Spleen (tissue), 11 donors: ENCODE results near the gene BAHCC1. TPM values are rescaled to one million over a fixed set of nuclear protein-coding genes. Genes with fewer than 3 reads are reported as not detected.

Source experiments
- DNase-seq: peaks from one replicate; pipeline ENCODE4 v3.0.0-alpha.2; 2020
- H3K27ac ChIP-seq, 8 donors: fragments of 200-600 bp; sonication (generic) in 7 of 8; 1 replicate in 4 of 8; 2 replicates in 4 of 8; pipeline versions ENCODE4 v1.5.0 to v1.8.0; 2016 to 2021; ENCODE audit warnings: inconsistent platforms in 4 of 8, mild to moderate bottlenecking in 4 of 8, moderate library complexity in 1 of 8
- H3K27me3 ChIP-seq, 7 donors: fragments of 200-600 bp; sonication (generic) in 6 of 7; replicated peaks in 1 of 7; 1 replicate in 4 of 7; 2 replicates in 3 of 7; pipeline versions ENCODE4 v1.5.0 to v1.8.0; 2016 to 2021; ENCODE audit warnings: inconsistent platforms in 3 of 7, mild to moderate bottlenecking in 1 of 7
- H3K36me3 ChIP-seq, 6 donors: fragments of 200-600 bp; sonication (generic) in 5 of 6; 1 replicate in 4 of 6; 2 replicates in 2 of 6; pipeline versions ENCODE4 v1.5.0 to v1.8.0; 2016 to 2021; ENCODE audit warnings: inconsistent platforms in 2 of 6
- H3K4me1 ChIP-seq, 6 donors: fragments of 200-600 bp; sonication (generic) in 5 of 6; 1 replicate in 3 of 6; 2 replicates in 3 of 6; pipeline versions ENCODE4 v1.5.0 to v1.8.0; 2016 to 2021; ENCODE audit warnings: inconsistent platforms in 3 of 6
- H3K4me3 ChIP-seq, 8 donors: fragments of 200-600 bp; sonication (generic) in 7 of 8; 1 replicate in 4 of 8; 2 replicates in 4 of 8; pipeline versions ENCODE4 v1.5.0 to v1.8.0; 2016 to 2021; ENCODE audit warnings: inconsistent platforms in 4 of 8, mild to moderate bottlenecking in 4 of 8, moderate library complexity in 2 of 8
- H3K9me3 ChIP-seq, 8 donors: fragments of 200-600 bp; sonication (generic) in 7 of 8; 1 replicate in 4 of 8; 2 replicates in 4 of 8; pipeline versions ENCODE4 v1.5.0 to v1.8.0; 2016 to 2021; ENCODE audit warnings: inconsistent platforms in 4 of 8
- POLR2A ChIP-seq, 3 donors: fragments of 450-650 bp; IDR thresholded peaks; one replicate each; pipeline ENCODE4 v1.5.1; 2017; ENCODE audit warnings: antibody characterized with exemption in 3 of 3, mild to moderate bottlenecking in 1 of 3
- POLR2AphosphoS5 ChIP-seq, 3 donors: sonication (generic); formaldehyde crosslinking; IDR thresholded peaks; one replicate each; pipeline ENCODE4 v1.5.1; 2017; ENCODE audit warnings: antibody characterized with exemption in 3 of 3
- WGBS, 5 donors: extraction: QIAGEN DNeasy Blood & Tissue Kit in 3 of 5; methylation state at CpG; one replicate each; pipeline versions ENCODE4 v1.1.5 to v1.1.7; 2013 to 2018; 5-methylcytosine and 5-hydroxymethylcytosine counted together
- intact Hi-C: fragments of 100-400 bp; cut with DNase I; formaldehyde crosslinking; loops from one replicate; pipeline ENCODE4 v1.15.0; 2023; ENCODE audit warnings: low total_unique reads
- polyA plus RNA-seq, 3 donors: library from polyadenylated mRNA; stranded (reverse); fragments of 200-250 nt; gene quantifications; one replicate each; pipeline ENCODE4 v1.2.1, GENCODE V29; 2013
- total RNA-seq, 7 donors: library from RNA; depleted of rRNA in 3 of 7; stranded (reverse); fragments of >200 nt in 3 of 7; fragmentation: NEBNext Ultra II Directional in 4 of 7; extraction: Animal tissue kit (Norgen Biotek cat#: 25700) in 4 of 7; gene quantifications; one replicate each; pipeline versions ENCODE4 v1.1.0 to v1.2.1, GENCODE V29; 2016 to 2021
- TF ChIP-seq, protein P1 (sequence below), 11 experiments: fragments of 200-600 bp in 7 of 11; fragments of 450-650 bp in 4 of 11; sonication (generic) in 4 of 11; IDR thresholded peaks in 8 of 11; conservative IDR thresholded peaks in 3 of 11; 1 replicate in 7 of 11; 2 replicates in 4 of 11; pipeline versions ENCODE4 v1.4.0 to v1.8.0; 2016 to 2021; ENCODE audit warnings: antibody characterized with exemption in 11 of 11, inconsistent platforms in 4 of 11, mild to moderate bottlenecking in 1 of 11
- donor health status: healthy with polysubstance abuse.
- donor health status: DM: no; HTN: no; CAD: no; lungs with moderate emphysema.
- donor health status: DM: no; HTN: no; CAD: no.
- donor health status: Bipolar disorder and iron deficiency.
- donor health status: healthy.
- donor health status: DM: no; HTN: no; CAD: no.
- donor health status: DM: yes; HTN: yes; CAD: no.

The BAHCC1 gene
- total and polyA plus RNA-seq, 10 donors: 1.7 to 20.3 (median 12.4) TPM

DNA sequence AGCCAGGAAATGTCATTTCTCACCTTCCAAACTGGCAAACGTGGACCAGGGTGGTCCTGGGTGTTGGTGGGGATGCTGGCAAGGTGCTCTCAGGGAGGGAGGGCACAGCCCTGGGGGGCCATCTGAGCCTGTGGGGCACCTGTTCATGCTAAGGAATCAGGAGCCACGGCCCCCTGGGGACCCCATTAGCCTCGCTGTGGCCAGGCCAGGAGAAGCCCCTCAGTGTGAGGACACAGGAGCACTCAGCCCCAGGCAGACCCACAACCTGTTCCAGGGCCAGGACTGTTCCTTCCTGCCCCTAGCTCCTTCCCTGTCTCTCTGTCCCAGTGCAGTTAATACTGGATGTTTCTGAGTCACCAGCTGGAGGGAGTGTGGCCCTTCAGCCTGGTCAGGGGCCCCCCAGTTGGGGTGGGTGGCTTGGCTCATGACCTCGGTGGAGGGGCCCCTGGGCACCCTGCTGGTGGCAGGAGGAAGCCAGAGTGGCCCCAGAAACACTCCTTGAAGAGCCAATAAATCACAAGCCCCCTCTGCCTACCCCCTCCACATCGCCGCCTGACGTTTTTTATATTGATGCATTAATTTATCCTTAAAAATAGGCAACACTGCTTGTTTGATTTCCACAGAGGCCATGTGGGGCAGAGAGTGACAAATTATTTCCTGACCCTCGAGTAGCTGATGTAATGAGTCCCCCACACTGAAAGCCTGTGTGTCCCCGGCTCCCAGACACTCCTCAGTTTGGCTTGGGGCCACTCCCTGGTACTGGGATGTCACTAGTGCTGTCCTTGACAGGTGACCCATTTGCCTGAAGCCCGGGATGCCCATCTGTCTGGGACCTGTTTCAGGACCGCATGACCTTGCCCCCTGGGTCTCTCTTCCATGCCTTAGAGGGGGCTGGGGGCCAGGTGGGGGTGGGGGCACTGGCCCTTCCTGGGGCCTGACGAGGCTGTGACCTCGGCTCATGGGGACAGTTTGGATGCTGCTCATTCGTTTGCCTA, 95.0 kb downstream of the BAHCC1 start:
- whole genome bisulfite sequencing, 5 donors: 46 to 62% (median 56%) methylated on average over 13 to 14 of the region's 14 CpGs
- TF ChIP-seq POLR2AphosphoS5 (IDR thresholded peaks at IDR 0.05) (no peak), POLR2A (IDR thresholded peaks at IDR 0.05) (no peak)
- TF ChIP-seq, protein P1, sequence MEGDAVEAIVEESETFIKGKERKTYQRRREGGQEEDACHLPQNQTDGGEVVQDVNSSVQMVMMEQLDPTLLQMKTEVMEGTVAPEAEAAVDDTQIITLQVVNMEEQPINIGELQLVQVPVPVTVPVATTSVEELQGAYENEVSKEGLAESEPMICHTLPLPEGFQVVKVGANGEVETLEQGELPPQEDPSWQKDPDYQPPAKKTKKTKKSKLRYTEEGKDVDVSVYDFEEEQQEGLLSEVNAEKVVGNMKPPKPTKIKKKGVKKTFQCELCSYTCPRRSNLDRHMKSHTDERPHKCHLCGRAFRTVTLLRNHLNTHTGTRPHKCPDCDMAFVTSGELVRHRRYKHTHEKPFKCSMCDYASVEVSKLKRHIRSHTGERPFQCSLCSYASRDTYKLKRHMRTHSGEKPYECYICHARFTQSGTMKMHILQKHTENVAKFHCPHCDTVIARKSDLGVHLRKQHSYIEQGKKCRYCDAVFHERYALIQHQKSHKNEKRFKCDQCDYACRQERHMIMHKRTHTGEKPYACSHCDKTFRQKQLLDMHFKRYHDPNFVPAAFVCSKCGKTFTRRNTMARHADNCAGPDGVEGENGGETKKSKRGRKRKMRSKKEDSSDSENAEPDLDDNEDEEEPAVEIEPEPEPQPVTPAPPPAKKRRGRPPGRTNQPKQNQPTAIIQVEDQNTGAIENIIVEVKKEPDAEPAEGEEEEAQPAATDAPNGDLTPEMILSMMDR (IDR thresholded peaks at IDR 0.05 in 8 of 11, conservative IDR thresholded peaks at IDR 0.05 in 3 of 11): no peak
- H3K4me1 ChIP-seq: peaks cover 10 to 58% (median 32%) of the 10 kb centered on the region in 6 donors
- peaks cover 0 to 53% (median 0%) of the 10 kb centered on the region in 7 donors for H3K27me3 ChIP-seq
- no peaks in the 10 kb centered on the region for H3K9me3 ChIP-seq
- no peaks in the 10 kb centered on the region for H3K36me3 ChIP-seq
- no peak overlapping the region for H3K27ac ChIP-seq
- no peak overlapping the region for H3K4me3 ChIP-seq
- intact Hi-C loops: loop anchor here (10.0 kb wide), 1 partner anchor 235 kb away; no protein-coding TSS in a partner anchor
- DNase-seq: no peak

DNA sequence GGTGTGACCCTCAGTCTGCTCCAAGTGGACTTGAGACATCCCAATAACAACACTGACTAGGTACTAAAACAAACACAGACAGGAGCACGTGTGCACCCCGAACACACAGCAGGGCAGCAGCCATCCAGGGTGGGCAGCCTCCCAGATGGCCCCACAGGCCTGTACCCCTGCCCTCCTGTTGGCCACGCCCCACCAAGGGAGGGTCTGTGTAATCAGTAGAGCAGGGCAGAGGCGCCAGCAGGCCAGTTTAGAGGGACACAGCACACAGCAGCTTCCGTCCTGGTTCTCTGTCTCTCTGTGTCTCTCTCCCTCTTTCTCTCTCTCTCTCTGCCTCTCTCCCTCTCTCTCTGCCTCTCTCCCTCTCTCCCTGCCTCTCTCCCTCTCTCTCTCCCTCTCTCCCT, 95.9 kb downstream of the BAHCC1 start:
- intact Hi-C loops: no loop called here
- TF ChIP-seq, protein P1 (IDR thresholded peaks at IDR 0.05 in 8 of 11, conservative IDR thresholded peaks at IDR 0.05 in 3 of 11): no peak
- TF ChIP-seq POLR2A (IDR thresholded peaks at IDR 0.05) (no peak), POLR2AphosphoS5 (IDR thresholded peaks at IDR 0.05) (no peak)

DNA sequence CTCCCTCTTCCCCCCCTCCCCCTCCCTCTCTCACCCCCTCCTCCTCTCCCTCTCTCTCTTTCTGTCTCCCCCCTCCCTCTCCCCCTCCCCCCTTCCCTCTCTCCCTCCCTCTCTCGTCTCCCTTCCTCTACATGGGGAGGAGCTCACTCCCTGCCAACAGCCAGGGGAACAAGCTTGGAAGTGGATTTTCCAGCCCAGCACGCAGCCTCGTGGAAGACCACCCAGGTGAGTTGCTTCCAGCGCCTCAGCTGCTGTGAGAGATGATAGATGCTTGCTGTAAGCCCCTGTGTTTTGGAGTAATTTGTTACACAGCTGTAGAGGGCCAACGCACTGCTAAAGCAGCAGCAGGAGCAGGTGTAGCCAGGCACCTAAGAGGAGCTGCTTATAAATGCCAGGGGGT, 96.5 kb downstream of the BAHCC1 start:
- intact Hi-C loops: no loop called here
- Histone ChIP-seq H3K4me1 (peaks cover 10 to 44% (median 23%) of the 10 kb centered on the region in 6 donors), H3K4me3 (no peak overlapping the region), H3K9me3 (no peaks in the 10 kb centered on the region), H3K27ac (no peak overlapping the region), H3K27me3 (peaks cover 0 to 47% (median 0%) of the 10 kb centered on the region in 7 donors), H3K36me3 (no peaks in the 10 kb centered on the region)
- WGBS, 5 donors: 23 to 49% (median 46%) methylated on average over 4 to 5 of the region's 5 CpGs
- no peak for DNase-seq
- TF ChIP-seq, protein P1 (IDR thresholded peaks at IDR 0.05 in 8 of 11, conservative IDR thresholded peaks at IDR 0.05 in 3 of 11): no peak

More for the DNA sequence above, 95.9 kb downstream of the BAHCC1 start:
- Histone ChIP-seq H3K27ac (no peak overlapping the region), H3K27me3 (peaks cover 0 to 50% (median 0%) of the 10 kb centered on the region in 7 donors), H3K4me1 (peaks cover 10 to 50% (median 27%) of the 10 kb centered on the region in 6 donors), H3K9me3 (no peaks in the 10 kb centered on the region), H3K4me3 (no peak overlapping the region), H3K36me3 (no peaks in the 10 kb centered on the region)
- no peak for DNase-seq
- WGBS, 5 donors: 55 to 76% (median 62%) methylated on average over 3 to 5 of the region's 5 CpGs

DNA sequence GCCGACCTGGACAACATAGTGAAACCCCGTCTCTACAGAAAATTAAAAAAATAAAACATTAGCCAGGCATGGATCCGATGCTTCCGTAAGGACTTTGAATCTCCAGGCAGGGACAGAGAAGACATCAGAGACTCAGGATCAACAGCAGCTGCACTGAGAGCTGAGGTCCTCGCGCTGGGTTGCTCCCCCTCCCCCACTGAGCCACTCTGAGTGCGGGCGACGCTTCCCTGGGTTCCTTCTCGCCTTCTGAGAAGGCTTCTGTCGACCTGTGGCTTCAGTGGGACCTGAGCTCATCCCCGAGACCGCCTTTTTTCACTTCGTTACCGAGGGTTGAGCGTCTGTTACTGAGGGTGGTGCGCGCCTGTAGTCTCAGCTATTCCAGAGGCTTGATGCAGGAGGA, 96.9 kb downstream of the BAHCC1 start:
- TF ChIP-seq POLR2AphosphoS5 (IDR thresholded peaks at IDR 0.05): no peak
- TF ChIP-seq, protein P1 (IDR thresholded peaks at IDR 0.05 in 8 of 11, conservative IDR thresholded peaks at IDR 0.05 in 3 of 11): no peak
- TF ChIP-seq POLR2A (IDR thresholded peaks at IDR 0.05): no peak
- WGBS, 5 donors: 63 to 75% (median 71%) methylated on average over 18 of the region's 18 CpGs
- intact Hi-C loops: no loop called here
- DNase-seq: no peak
- Histone ChIP-seq H3K27me3 (peaks cover 0 to 42% (median 0%) of the 10 kb centered on the region in 7 donors), H3K36me3 (no peaks in the 10 kb centered on the region), H3K4me3 (no peak overlapping the region), H3K9me3 (no peaks in the 10 kb centered on the region), H3K4me1 (peaks cover 10 to 40% (median 20%) of the 10 kb centered on the region in 6 donors), H3K27ac (no peak overlapping the region)
